ENCODE data around the gene PRX.
A peak's percentile ranks its signal among the peaks of the same experiment; 100 is the strongest.
"Not testable (repeated sequence)": the region's sequence is repeated elsewhere in the genome, so short reads cannot be mapped to it uniquely, and the experiment has no call there.

The PRX gene

DNA sequence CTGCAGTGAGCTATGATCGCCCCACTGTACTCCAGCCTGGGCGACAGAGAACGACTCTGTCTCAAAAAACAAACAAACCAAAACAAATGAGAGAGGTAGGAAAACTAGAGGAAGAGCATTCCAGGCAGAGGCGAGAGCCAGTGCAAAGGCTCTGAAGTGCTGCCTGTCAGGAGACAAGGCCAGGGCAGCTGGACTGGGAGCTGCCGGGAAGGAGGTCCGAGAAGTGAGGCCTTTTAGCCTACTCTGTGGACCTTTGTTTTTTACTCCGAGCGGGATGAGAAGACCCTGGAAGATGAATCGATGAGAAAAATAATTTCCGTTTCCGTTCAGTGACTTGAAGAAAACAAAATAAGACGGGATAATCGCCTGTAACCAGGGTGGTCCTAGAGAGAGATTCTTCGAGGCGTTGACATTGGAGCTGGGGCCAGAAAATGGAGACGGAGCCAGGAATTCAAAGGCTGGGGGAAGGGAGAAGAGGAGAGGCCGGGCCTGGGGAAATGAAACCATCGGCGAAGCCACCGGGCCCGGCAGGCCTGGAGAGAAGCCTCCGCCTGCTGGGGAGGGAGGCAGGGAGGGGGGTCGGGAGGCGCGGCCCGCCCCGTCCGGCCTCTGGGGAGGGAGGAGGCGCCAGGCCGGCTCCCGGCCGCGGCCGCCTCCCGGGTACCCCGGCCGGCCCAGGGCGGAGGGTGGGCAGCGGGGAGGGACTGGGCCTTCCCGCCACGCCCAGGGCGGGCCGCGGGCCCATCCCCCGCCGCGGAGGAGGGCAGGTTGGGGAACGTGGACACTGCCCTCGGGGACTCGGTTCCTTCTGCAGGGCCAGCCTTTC is 20.4 kb upstream of the PRX start:
- DNase-seq (ENCODE audit: low read depth), result peak; percentile 93

DNA sequence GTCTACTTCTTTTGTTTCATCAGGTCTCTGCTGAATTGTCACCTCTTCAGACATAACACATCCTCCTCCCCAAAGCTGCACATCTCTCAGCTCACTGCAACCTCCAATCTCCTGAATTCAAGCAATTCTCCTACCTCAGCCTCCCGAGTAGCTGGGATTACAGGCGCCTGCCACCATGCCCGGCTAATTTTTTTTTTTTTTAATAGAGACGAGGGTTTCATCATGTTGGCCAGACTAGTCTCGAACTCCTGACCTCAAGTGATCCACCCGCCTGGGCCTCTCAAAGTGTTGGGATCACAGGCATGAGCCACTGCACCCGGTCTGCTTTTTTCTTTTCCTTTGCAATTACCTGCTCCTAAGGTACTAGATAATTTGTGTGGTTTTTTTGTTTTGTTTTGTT is 19.6 kb upstream of the PRX start:
- not testable (repeated sequence) for DNase-seq (ENCODE audit: low read depth)

DNA sequence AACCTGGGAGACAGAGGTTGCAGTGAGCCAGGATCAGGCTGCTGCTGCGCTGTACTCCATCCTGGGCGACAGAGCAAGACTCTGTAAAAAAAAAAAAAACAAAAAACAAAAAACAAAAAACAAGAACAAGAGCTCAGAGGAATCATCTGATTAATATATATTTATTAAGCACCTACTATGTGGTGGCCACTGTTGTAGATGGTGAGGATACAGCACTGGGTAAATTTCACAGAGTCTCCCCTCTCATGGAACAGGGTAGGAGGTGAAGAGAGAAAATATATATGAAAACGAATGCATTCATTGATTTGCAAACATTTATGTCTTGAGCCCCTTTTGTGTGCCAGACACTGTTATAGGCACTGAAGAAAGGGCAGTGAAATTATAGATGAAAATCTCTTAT is 18.5 kb upstream of the PRX start:
- no peak for DNase-seq (ENCODE audit: low read depth)

DNA sequence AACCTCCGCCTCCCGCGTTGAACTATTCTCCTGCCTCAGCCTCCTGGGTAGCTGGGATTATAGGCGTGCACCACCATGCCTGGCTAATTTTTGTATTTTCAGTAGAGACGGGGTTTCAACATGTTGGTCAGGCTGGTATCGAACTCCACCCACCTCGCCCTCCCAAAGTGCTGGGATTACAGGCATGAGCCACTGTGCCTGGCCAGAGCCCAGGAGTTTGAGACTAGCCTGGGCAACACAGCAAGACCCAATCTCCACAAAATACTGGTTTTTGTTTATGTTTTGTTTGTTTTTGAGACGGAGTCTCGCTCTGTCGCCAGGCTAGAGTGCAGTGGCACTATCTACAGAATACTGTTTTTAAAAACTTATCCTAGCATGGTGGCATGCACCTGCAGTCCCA is 17.1 kb upstream of the PRX start:
- not testable (repeated sequence) for DNase-seq (ENCODE audit: low read depth)

DNA sequence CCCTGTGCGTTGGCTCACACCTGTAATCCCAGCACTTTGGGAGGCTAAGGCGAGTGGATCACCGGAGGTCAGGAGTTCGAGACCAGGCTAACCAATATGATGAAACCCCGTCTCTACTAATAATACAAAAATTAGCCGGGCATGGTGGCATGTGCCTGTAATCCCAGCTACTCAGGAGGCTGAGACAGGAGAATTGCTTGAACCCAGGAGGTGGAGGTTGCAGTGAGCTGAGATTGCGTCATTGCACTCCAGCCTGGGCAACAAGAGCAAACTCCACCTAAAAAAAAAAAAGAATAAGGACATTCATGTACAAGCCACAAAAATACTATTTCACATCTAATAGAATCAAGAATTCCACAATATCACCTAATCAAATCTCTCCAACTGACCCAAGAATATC is 15.0 kb upstream of the PRX start:
- DNase-seq (ENCODE audit: low read depth), result not testable (repeated sequence)

DNA sequence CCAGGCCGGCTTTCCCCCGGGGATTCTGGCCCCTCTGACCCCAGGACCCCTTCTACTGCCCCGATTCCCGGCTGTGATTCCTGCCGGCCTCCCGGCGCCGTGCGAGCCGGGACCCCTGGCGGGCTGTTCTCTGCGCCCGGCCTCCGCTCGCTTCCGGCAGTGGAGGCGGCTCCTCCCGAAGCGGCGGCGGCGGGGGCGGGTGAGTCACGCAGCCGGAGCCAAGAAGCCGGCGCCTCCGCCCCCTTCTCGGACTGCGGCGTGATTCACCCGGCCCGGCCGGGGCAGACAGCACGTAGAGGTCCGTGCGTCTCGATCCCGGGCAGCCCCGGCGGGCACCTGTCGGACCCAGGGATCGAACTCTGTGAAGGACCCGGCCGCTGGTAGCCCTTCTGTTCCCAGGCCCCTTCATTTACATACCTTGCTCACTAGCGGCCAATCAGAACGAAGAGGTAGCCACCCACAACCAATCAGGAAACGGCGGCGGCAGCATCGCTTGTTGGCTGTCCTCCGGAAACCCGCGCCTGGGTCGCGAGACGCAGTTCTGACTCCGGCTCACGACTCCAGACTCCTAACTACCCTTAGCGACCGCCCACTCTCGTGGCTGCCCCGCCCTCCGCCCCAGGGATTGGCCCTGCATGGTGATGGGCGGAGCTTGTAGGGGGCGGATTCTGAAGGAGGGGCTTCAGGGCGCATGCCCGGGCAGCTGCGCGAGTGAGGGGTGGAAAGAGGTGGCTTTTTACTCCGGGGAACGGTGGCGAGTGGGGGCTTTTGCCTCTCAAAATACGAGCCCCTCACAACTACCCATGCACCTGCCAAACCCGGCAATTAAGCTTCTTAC is 12.5 kb upstream of the PRX start, which contains the start of gene SERTAD1:
SERTAD1 (minus strand) TSS at position 543 of the 838 bp plus-strand sequence. CDS start 2,446 bp downstream, outside the sequence.
- peak; percentile 99 for DNase-seq (ENCODE audit: low read depth)

DNA sequence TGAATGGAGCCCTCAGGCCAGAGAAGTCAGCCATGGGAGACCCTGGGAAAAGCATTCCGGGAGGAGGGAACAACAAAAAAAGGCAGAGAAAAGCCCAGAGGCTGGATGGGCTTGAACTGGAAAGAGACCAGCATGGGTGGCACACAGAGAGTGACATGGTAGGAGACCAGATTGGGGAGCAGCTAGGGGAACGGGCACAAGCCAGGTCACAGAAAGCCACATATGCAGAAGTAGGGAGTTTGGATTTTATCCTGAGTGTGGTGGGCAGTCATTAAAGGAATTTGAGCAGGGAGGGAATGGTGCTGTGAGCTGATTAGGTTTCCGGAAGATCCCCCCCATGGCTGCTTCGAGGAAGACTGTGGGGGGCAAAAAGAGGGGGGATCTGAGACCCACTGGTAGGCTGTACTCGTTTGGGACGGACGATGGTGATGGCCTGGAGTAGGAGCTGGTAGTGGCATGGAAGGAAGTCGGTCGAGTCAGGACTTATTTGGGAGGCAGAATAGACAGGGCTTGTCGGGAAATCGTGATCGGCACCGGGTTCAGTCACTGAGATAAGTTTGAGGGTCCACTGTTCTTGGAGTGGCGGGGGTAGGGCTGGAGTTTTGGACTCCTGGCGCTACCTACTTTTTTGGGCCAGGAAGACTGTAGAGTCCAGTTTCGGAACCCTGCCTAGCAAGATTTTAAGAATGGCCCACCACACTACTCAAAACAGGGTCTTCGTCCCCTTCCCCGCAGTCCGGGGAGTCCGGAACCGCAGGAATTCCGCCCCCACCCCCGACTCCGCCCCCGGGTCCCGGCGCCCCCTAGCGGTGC is 11.7 kb upstream of the PRX start:
- peak; percentile 25 for DNase-seq (ENCODE audit: low read depth)

DNA sequence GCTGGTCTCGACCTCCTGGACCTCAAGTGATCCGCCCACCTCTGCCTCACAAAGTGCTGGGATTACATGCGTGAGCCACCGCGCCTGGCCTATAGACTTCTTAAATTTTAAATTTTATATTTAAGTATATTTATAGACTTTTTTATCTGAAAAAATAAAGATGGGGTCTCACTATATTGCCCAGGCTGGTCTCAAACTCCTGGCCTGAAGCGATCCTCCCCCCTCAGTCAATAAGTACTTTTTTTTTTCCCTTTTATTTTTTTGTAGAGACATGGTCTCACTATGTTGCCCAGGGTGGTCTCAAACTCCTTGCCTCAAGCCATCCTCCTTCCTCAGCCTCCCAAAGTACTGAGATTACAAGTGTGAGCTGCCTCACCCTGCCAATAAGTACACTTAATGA is 10.8 kb upstream of the PRX start:
- DNase-seq (ENCODE audit: low read depth), result no peak

- no peak for DNase-seq (ENCODE audit: low read depth)
Observed at GRCh38 chr19:40422748-40423566, 9.8 kb upstream of the PRX start.

GRCh38 chr19:40421993-40422747 is 9.0 kb upstream of the PRX start:
- no peak for DNase-seq (ENCODE audit: low read depth)

DNA sequence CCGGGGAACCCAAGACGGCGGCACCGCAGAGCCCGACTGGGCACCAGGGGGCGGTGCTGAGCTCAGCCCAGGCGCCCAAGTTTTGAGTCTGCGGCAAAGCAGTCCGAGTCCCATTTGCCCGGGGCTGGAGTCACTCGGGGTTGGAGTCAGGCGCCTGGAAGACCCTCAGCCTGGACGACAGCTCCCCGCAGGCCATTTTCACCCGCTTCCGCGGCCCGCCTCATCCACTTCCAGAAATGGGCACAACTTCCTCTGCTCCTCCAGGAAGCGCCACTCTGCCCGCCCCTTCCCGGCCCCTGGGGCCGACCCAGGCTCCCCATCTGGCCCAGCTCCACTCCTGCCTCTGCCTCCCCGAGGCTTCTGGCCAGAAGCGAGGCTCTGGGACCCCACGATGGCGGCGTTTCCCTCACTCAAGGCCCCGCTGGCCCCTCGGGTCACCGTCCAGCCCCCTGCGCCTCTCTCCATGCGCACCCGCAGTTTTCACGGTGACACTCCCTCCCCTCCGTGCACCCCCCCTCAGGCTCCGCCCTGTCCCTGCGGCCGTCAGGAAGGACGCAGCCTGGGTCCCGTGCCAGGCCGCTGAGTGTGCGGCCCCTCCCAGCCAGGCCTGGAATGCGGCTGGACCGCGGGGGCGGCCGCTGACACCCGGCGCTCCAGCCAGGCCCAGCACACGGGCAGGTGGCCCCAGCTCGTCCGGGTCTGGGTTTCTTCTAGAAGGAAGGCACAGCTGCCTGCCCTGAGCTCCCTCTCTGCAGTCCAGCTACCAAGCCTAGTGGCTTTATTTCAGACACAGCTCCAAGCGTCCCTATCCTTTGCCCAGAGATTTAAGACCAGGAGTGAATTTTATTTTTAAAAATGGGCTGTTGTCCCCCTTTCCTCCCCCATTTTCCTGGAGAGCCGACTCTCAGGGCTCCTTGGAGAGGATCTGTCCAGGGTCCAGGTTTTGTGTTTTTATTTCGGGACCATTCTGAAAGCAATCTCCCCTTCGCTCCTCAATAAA is 7.9 kb upstream of the PRX start:
- peak; percentile 89 for DNase-seq (ENCODE audit: low read depth)

- no peak for DNase-seq (ENCODE audit: low read depth)
Observed at GRCh38 chr19:40420451-40420765, 7.2 kb upstream of the PRX start.

GRCh38 chr19:40419780-40420179 is 6.6 kb upstream of the PRX start:
- DNase-seq (ENCODE audit: low read depth), result no peak

GRCh38 chr19:40419066-40419612 is 6.0 kb upstream of the PRX start:
- no peak for DNase-seq (ENCODE audit: low read depth)

DNA sequence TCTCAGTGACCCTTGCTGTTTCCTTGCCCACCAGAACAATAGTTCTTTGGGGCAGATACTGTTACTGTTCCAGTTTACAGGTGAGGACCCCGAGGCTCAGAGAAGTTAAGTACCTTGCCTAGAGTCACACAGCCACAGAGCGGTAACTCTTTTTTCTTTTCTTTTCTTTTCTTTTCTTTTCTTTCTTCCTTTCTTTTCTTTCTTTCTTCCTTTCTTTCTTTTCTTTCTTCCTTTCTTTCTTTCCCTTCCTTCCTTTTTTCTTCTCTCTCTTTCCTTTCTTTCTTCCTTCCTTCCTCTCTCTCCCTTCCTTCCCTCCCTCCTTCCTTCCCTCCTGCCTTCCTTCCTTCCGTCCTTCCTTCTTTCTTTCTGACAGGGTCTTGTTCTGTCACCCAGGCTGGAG is 4.9 kb upstream of the PRX start:
- DNase-seq (ENCODE audit: low read depth), result no peak

- no peak for DNase-seq (ENCODE audit: low read depth)
Observed at GRCh38 chr19:40417643-40417981, 4.4 kb upstream of the PRX start.

DNA sequence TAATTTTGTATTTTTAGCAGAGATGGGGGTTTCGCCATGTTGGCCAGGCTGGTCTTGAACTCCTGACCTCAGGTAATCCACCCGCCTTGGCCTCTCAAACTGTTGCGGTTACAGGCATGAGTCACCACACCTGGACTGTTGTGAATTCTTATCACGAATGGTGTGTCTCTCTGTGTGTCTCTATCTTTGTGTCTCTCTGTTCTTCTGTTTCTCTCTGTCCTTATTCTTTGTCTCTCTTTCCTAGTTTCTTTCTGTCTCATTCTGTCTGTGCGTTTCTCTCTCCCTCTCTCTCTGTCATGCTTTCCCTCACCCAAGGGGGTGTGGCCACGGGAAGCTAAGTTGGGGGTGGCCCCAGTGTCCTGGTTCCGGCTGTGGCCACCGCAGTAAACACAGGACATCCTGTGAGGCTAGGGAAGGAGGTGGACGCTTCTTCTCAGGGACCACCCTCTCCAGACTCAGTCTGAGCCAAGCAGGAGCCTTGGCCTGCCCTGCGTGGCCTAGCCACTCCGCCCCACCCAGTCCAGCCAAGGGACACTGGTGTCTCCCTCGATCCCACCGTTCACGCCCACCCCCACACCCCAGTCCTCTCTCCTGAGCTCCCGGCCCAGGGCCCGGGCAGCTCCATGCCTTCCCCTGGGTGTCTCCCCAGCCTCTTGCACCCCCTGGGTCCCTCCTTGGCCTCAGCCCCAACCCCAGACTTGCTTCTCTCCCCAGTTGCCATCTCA is 3.9 kb upstream of the PRX start:
- peak; percentile 27 for DNase-seq (ENCODE audit: low read depth)

DNA sequence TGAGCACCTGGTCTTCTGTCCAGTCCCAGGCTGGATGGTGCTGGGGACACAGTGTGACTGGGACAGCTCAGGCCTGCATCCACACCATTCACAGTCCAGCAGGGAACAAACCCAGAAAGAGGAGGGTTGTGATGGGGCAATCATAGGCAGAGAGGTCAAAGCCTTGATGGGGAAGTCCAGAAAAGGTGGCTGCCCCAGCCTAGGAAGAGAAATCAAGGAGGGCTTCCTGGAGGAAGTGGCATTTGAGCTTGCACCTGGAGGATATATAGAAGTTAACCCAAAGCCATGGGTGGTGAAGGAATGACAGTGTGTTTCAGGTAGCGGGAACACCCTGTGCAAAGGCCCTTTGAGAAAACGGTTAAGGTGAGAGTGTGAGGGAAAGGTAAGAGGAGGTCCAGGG is 2.6 kb upstream of the PRX start:
- no peak for DNase-seq (ENCODE audit: low read depth)
